Stomach (tissue), 9 donors: ENCODE results near the gene SSH2. TPM values are rescaled to one million over a fixed set of nuclear protein-coding genes. Genes with fewer than 3 reads are reported as not detected.
"Not testable (repeated sequence)": the region's sequence is repeated elsewhere in the genome, so short reads cannot be mapped to it uniquely, and the experiment has no call there.

Experiments
- DNase-seq, 2 donors: peaks; one replicate each; pipeline versions ENCODE4 v3.0.0 to v3.0.0-alpha.2; 2013 to 2019
- H3K27ac ChIP-seq, 5 donors: fragments of 200-600 bp in 4 of 5; sonication (generic) in 4 of 5; one replicate each; pipeline ENCODE4 v1.5.1; 2013 to 2019; ENCODE audit warnings: mild to moderate bottlenecking in 1 of 5, moderate library complexity in 1 of 5
- H3K27me3 ChIP-seq, 3 donors: fragments of 200-600 bp; sonication (generic); one replicate each; pipeline ENCODE4 v1.5.1; 2017 to 2019; ENCODE audit warnings: mixed run types in 1 of 3
- H3K36me3 ChIP-seq, 4 donors: fragments of 200-600 bp; sonication (generic); 1 replicate in 3 of 4; 2 replicates in 1 of 4; pipeline ENCODE4 v1.5.1; 2016 to 2019
- H3K4me1 ChIP-seq, 4 donors: fragments of 200-600 bp; sonication (generic); one replicate each; pipeline ENCODE4 v1.5.1; 2016 to 2019
- H3K4me3 ChIP-seq, 4 donors: fragments of 200-600 bp; sonication (generic) in 3 of 4; one replicate each; pipeline ENCODE4 v1.5.1; 2016 to 2019; ENCODE audit warnings: mild to moderate bottlenecking in 1 of 4
- H3K9me3 ChIP-seq, 4 donors: fragments of 200-600 bp; sonication (generic); one replicate each; pipeline ENCODE4 v1.5.1; 2016 to 2019
- EP300 ChIP-seq: sonication (generic); formaldehyde crosslinking; IDR thresholded peaks from one replicate; pipeline ENCODE4 v1.6.1; 2017; ENCODE audit warnings: antibody characterized with exemption
- POLR2A ChIP-seq, 4 donors: fragments of 450-650 bp; IDR thresholded peaks; one replicate each; pipeline ENCODE4 v1.6.1; 2016; ENCODE audit warnings: antibody characterized with exemption in 4 of 4, control low read depth in 2 of 4, mild to moderate bottlenecking in 1 of 4, moderate library complexity in 1 of 4
- POLR2AphosphoS5 ChIP-seq, 3 donors: sonication (generic); formaldehyde crosslinking; IDR thresholded peaks; one replicate each; pipeline ENCODE4 v1.6.1; 2016; ENCODE audit warnings: antibody characterized with exemption in 3 of 3
- WGBS, 5 donors: extraction: QIAGEN DNeasy Blood & Tissue Kit in 3 of 5; methylation state at CpG; one replicate each; pipeline versions ENCODE4 v1.1.5 to v1.1.7; 2013 to 2018; 5-methylcytosine and 5-hydroxymethylcytosine counted together
- intact Hi-C: fragments of 100-400 bp; cut with DNase I; formaldehyde crosslinking; loops from one replicate; pipeline ENCODE4 v1.15.1; 2023; ENCODE audit warnings: low total_unique reads
- polyA plus RNA-seq, 3 donors: library from polyadenylated mRNA; stranded (reverse); fragments of 200-250 nt; gene quantifications; one replicate each; pipeline ENCODE4 v1.2.3, GENCODE V29; 2013
- total RNA-seq, 5 donors: library from RNA; depleted of rRNA; stranded (reverse); fragments of >200 nt; gene quantifications; one replicate each; pipeline versions ENCODE4 v1.1.0 to v1.2.3, GENCODE V29; 2014 to 2016
- TF ChIP-seq, protein P1 (sequence below), 7 experiments: fragments of 450-650 bp in 4 of 7; fragments of 200-600 bp in 3 of 7; sonication (generic) in 3 of 7; IDR thresholded peaks; one replicate each; pipeline ENCODE4 v1.5.1; 2016 to 2019; ENCODE audit warnings: antibody characterized with exemption in 7 of 7, control low read depth in 2 of 7, mild to moderate bottlenecking in 1 of 7
- donor health status: healthy with polysubstance abuse.
- donor health status: Bipolar disorder and iron deficiency.
- donor health status: healthy.

Gene SSH2
- total and polyA plus RNA-seq, 8 donors, result 7.8 to 44.9 (median 24.1) TPM

DNA sequence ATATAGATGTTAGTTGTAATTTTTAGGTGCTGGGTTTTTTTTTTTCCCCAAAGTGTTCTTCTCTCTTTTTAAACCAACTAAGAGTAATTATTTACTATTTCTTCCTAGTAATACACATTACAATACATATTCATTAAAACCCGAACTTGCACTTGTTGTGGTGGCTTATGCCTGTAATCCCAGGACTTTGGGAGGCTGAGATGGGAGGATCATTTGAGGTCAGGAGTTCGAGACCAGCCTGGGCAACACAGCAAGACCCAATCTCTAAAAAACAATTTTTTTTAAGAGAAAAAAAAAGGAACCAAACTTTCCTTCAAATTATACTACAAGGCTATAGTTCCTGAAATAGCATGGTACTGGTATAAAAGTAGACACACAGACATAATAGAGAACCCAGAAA is 15.3 kb upstream of the SSH2 start:
- H3K27me3 ChIP-seq, result no peaks in the 10 kb centered on the region
- H3K4me3 ChIP-seq, result no peak overlapping the region
- H3K4me1 ChIP-seq, result no peaks in the 10 kb centered on the region
- intact Hi-C loops, result no loop called here
- no peak overlapping the region for H3K27ac ChIP-seq
- H3K36me3 ChIP-seq, result no peaks in the 10 kb centered on the region
- WGBS, 5 donors, result 85 to 97% (median 90%) methylated on average over 2 of the region's 2 CpGs
- TF ChIP-seq, protein P1, sequence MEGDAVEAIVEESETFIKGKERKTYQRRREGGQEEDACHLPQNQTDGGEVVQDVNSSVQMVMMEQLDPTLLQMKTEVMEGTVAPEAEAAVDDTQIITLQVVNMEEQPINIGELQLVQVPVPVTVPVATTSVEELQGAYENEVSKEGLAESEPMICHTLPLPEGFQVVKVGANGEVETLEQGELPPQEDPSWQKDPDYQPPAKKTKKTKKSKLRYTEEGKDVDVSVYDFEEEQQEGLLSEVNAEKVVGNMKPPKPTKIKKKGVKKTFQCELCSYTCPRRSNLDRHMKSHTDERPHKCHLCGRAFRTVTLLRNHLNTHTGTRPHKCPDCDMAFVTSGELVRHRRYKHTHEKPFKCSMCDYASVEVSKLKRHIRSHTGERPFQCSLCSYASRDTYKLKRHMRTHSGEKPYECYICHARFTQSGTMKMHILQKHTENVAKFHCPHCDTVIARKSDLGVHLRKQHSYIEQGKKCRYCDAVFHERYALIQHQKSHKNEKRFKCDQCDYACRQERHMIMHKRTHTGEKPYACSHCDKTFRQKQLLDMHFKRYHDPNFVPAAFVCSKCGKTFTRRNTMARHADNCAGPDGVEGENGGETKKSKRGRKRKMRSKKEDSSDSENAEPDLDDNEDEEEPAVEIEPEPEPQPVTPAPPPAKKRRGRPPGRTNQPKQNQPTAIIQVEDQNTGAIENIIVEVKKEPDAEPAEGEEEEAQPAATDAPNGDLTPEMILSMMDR (IDR thresholded peaks at IDR 0.05), result no peak
- TF ChIP-seq POLR2AphosphoS5 (IDR thresholded peaks at IDR 0.05) (no peak), EP300 (no peak), POLR2A (IDR thresholded peaks at IDR 0.05) (no peak)
- H3K9me3 ChIP-seq, result no peaks in the 10 kb centered on the region
- no peak for DNase-seq

DNA sequence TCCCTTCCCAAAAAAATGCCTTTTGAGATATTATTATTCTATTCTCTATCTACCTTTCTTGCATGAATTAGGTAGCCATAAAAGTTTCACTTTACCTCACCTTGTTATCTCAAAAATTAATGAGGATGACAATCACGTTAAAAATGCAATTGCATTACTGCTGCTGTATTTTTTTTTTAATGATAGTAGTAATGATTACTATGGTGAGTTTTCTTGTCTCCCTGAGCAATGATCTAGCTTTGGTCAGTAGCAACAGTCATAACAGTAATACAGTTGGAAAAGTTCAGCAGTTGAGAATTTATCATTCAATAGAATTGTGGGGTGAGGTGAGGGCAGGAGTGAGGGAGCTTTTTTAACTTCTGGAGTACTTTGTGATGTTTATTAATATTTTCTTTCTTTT is 11.3 kb upstream of the SSH2 start, which contains the start of gene EFCAB5:
EFCAB5 (plus strand) TSS at position 301 of the 400 bp plus-strand sequence. CDS start 163 bp downstream, outside the sequence.
- 27 to 63% (median 53%) methylated on average over 1 of the region's 1 CpG for WGBS, 5 donors
- Histone ChIP-seq H3K27me3 (no peaks in the 10 kb centered on the region), H3K9me3 (no peaks in the 10 kb centered on the region), H3K4me1 (no peaks in the 10 kb centered on the region), H3K27ac (no peak within 1 kb of the TSS), H3K36me3 (no peaks in the 10 kb centered on the region), H3K4me3 (no peak within 1 kb of the TSS)
- intact Hi-C loops, result no loop called here
- TF ChIP-seq, protein P1 (IDR thresholded peaks at IDR 0.05), result no peak
- TF ChIP-seq EP300 (no peak), POLR2AphosphoS5 (IDR thresholded peaks at IDR 0.05) (no peak), POLR2A (IDR thresholded peaks at IDR 0.05) (no peak)
- no peak for DNase-seq

DNA sequence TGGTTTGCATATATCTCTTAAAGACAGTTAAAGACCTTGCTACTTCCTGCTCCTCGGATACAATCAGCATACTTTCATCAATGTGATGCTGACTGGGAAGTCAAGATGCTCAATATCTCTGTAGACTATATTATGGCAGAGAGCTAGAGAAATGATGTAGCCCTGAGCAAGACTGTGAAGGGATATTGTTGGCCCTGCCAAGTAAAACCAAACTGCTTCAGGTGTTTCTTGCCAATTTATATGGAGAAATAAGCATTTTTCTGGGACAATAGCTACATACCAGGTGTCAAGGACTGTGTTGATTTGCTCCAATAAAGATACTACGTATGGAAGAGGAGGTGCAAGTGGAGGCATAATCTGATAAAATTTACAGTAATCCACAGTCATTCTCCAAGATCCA is 6.7 kb upstream of the SSH2 start:
- H3K36me3 ChIP-seq, result no peaks in the 10 kb centered on the region
- 69 to 88% (median 78%) methylated on average over 2 of the region's 2 CpGs for WGBS, 5 donors
- intact Hi-C loops, result no loop called here
- no peaks in the 10 kb centered on the region for H3K27me3 ChIP-seq
- H3K4me1 ChIP-seq, result peaks cover 0 to 3% (median under 1%) of the 10 kb centered on the region in 4 donors
- H3K27ac ChIP-seq, result no peak overlapping the region
- no peak for DNase-seq
- H3K9me3 ChIP-seq, result no peaks in the 10 kb centered on the region
- TF ChIP-seq POLR2A (IDR thresholded peaks at IDR 0.05), result no peak
- TF ChIP-seq, protein P1 (IDR thresholded peaks at IDR 0.05), result no peak
- no peak for TF ChIP-seq EP300
- TF ChIP-seq POLR2AphosphoS5 (IDR thresholded peaks at IDR 0.05), result no peak
- no peak overlapping the region for H3K4me3 ChIP-seq

DNA sequence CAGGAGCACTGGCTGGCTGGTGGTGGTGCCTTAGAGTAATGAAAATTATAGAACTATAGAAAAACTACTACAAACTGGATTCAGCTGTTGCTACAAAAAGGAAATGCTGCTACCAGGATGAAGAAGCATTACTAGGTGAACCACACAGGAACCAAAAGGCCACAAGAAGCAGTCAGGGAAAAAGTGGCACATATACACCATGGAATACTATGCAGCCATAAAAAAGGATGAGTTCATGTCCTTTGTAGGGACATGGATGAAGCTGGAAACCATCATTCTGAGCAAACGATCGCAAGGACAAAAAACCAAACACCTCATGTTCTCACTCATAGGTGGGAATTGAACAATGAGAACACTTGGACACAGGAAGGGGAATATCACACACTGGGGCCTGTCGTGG is 5.9 kb upstream of the SSH2 start:
- H3K27ac ChIP-seq, H3K36me3 ChIP-seq, H3K27me3 ChIP-seq, DNase-seq, H3K4me3 ChIP-seq, H3K9me3 ChIP-seq, intact Hi-C loops: not testable (repeated sequence)
- 88 to 96% (median 91%) methylated on average over 3 of the region's 3 CpGs for WGBS, 5 donors
- H3K4me1 ChIP-seq, result peaks cover 4 to 12% (median 8%) of the 10 kb centered on the region in 4 donors

DNA sequence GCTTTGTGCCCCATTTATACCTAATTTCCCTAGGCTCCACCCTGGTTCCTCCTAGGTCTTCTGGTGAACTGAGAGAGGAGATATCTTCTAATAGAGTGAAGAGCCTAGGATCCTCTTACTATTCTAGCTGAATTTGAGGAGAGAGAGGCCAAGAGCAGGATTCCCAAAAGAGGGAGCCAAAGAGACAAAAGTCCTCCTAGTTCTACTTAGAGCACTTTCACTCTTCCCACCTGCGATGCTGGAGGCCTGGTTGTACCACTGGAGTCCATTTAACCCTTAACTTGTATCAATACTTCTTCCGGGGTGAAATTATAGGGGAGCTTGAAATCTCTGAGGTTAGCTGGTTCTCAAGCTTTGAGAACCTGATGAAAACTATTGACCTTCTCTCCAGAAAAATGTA is 3.4 kb upstream of the SSH2 start:
- Histone ChIP-seq H3K4me3 (no peak overlapping the region), H3K36me3 (no peaks in the 10 kb centered on the region), H3K4me1 (peaks cover 12 to 22% (median 18%) of the 10 kb centered on the region in 4 donors), H3K27me3 (no peaks in the 10 kb centered on the region), H3K9me3 (no peaks in the 10 kb centered on the region), H3K27ac (no peak overlapping the region)
- intact Hi-C loops, result loop anchor here (5.0 kb wide), 1 partner anchor 126 kb away; no protein-coding TSS in a partner anchor
- 33 to 42% (median 38%) methylated on average over 2 of the region's 2 CpGs for WGBS, 5 donors
- no peak for TF ChIP-seq EP300
- TF ChIP-seq POLR2AphosphoS5 (IDR thresholded peaks at IDR 0.05), result no peak
- TF ChIP-seq POLR2A (IDR thresholded peaks at IDR 0.05), result no peak
- TF ChIP-seq, protein P1 (IDR thresholded peaks at IDR 0.05), result no peak
- DNase-seq, result peak in 1 of 2 donors; percentile 38
